Measurements from ENCODE around the gene TDRD10. TPM values are rescaled to one million over a fixed set of nuclear protein-coding genes. Genes with fewer than 3 reads are reported as not detected.

Gene TDRD10
- total and polyA plus RNA-seq, 2 of the 8 experiments (the other 6 are each of a cell fraction or from before 2014, with no cell fraction given): 0.15 to 0.27 TPM

DNA sequence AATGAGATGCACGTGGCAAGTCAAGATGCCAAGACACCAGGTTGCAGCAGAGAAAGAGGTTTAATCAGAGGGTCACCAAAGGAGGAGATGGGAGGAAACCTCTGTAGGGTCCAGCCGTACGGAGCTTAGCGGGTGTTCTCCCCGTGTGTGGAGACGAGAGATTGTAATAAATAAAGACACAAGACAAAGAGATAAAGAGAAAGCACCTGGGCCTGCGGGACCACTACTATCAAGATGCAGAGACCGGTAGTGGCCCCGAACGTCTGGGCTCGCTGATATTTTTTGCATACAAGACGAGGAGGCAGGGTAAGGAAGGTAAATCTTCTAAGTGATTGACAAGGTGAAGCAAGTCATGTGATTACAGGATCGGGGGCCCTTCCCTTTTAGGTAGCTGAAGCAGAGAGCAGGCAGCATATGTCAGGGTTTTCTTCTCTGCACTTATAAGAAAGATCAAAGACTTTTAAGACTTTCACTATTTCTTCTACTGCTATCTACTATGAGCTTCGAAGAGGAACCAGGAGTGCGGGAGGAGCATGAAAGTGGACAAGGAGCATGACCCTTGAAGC is 41.2 kb upstream of the TDRD10 start:
- Histone ChIP-seq H4K8ac (ENCODE audit: extremely low read depth, insufficient read depth, low read length) (no peak overlapping the region), H2BK5ac (ENCODE audit: low read depth, low read length) (no peak overlapping the region), H4K5ac (ENCODE audit: insufficient read length, low read depth, low read length) (no peak overlapping the region), H3K79me2 (ENCODE audit: control insufficient read depth in 1 of 2, insufficient read depth in 2 of 2, low read length in 2 of 2) (no peaks in the 10 kb centered on the region), H3K18ac (ENCODE audit: extremely low read depth, low read length) (no peak overlapping the region), H3K4me2 (ENCODE audit: insufficient read depth in 1 of 2, low read depth in 2 of 2, low read length in 2 of 2) (no peak overlapping the region), H2BK120ac (replicated peaks; ENCODE audit: low read depth, low read length) (no peak overlapping the region), H3K9ac (replicated peaks in 1 of 4; ENCODE audit: extremely low read depth in 1 of 4, low read depth in 3 of 4, low read length in 3 of 4) (no peak overlapping the region), H3K36me3 (ENCODE audit: control insufficient read depth in 2 of 4, insufficient read depth in 4 of 4, low read length in 3 of 4) (no peaks in the 10 kb centered on the region), H3K14ac (ENCODE audit: insufficient read length) (no peak overlapping the region), H2BK15ac (ENCODE audit: low read length) (no peak overlapping the region), H4K20me1 (replicated peaks in 1 of 2; ENCODE audit: control insufficient read depth in 1 of 2, insufficient read depth in 2 of 2, low read length in 2 of 2) (no peaks in the 10 kb centered on the region), H3K27ac (ENCODE audit: low read depth, low read length) (no peak overlapping the region), H3K4me1 (replicated peaks in 1 of 4; ENCODE audit: control insufficient read depth in 3 of 4, insufficient read depth in 4 of 4, low read length in 3 of 4) (peaks cover 0 to 1% (median 0%) of the 10 kb centered on the region in 4 experiments; a peak in 2 of 7 replicates), H3K4me3 (ENCODE audit: extremely low read depth in 1 of 4, insufficient read depth in 2 of 4, low read depth in 3 of 4, low read length in 4 of 4) (no peak overlapping the region), H3K27me3 (replicated peaks in 1 of 4; ENCODE audit: control insufficient read depth in 3 of 4, extremely low read depth in 1 of 4, insufficient read depth in 3 of 4, low read length in 3 of 4) (no peaks in the 10 kb centered on the region), H3K79me1 (ENCODE audit: low read depth, low read length) (no peaks in the 10 kb centered on the region), H2BK20ac (ENCODE audit: low read length) (no peak overlapping the region), H2BK12ac (ENCODE audit: low read depth, low read length) (no peak overlapping the region), H3K23me2 (ENCODE audit: low read depth, low read length) (no peaks in the 10 kb centered on the region), H4K91ac (replicated peaks; ENCODE audit: insufficient read length, low read length) (no peak overlapping the region), H2AK5ac (ENCODE audit: low read depth, low read length) (no peak overlapping the region), H3K4ac (replicated peaks; ENCODE audit: insufficient read length, low read depth, low read length) (no peak overlapping the region), H3K9me3 (ENCODE audit: insufficient read depth in 2 of 2, low read depth in 1 of 2, low read length in 1 of 2) (no peaks in the 10 kb centered on the region), H3K56ac (replicated peaks; ENCODE audit: insufficient read length, low read depth, low read length) (no peak overlapping the region), H2AFZ (ENCODE audit: low read length) (no peak overlapping the region), H3K23ac (ENCODE audit: insufficient read length) (no peak overlapping the region)
- WGBS, 2 experiments (ENCODE audit: extremely low coverage in 1 of 2, insufficient coverage in 1 of 2, insufficient read length in 1 of 2, insufficient replicate concordance in 2 of 2, low coverage in 1 of 2, low lambda C conversion rate in 2 of 2, missing lambda C conversion rate in 1 of 2): 81% methylated on average over 15 of the region's 15 CpGs; no CpG with 5 or more reads in 1 of the 2 experiments
- FAIRE-seq (no peak), DNase-seq (ENCODE audit: low read depth in 1 of 2, low spot score in 2 of 2) (no peak)
- CTCF ChIA-PET (ENCODE audit: partially characterized antibody): interaction anchor here (0.6 to 1.4 kb wide), 2 partner anchors 10 to 66 kb away, joined by 4 read pairs; no protein-coding TSS in a partner anchor
- POLR2A ChIA-PET (ENCODE audit: partially characterized antibody): no interaction called here
- TF ChIP-seq HDAC2 (IDR thresholded peaks at IDR 0.05; ENCODE audit: borderline replicate concordance in 1 of 2, low read depth in 2 of 2, low read length in 2 of 2) (no peak), CHD2 (IDR thresholded peaks at IDR 0.05; ENCODE audit: low read length) (no peak), TEAD4 (IDR thresholded peaks at IDR 0.05; ENCODE audit: low read depth, low read length) (no peak), BACH1 (IDR thresholded peaks at IDR 0.05; ENCODE audit: low read length) (no peak), SIN3A (conservative IDR thresholded peaks at IDR 0.05 in 1 of 2, IDR thresholded peaks at IDR 0.05 in 1 of 2; ENCODE audit: low read depth in 1 of 2, low read length in 2 of 2) (no peak), CTCF (IDR thresholded peaks at IDR 0.05; ENCODE audit: control extremely low read depth in 1 of 3, insufficient read depth in 1 of 3, low read depth in 1 of 3, low read length in 3 of 3) (no peak), NRF1 (IDR thresholded peaks at IDR 0.05; ENCODE audit: low read depth, low read length) (no peak), SUZ12 (IDR thresholded peaks at IDR 0.05; ENCODE audit: low read length) (no peak), POLR2A (IDR thresholded peaks at IDR 0.05; ENCODE audit: control extremely low read depth in 1 of 2, low read depth in 2 of 2, low read length in 2 of 2) (no peak), KDM4A (IDR thresholded peaks at IDR 0.05; ENCODE audit: low read depth, low read length, severe bottlenecking) (no peak), BCL11A (IDR thresholded peaks at IDR 0.05; ENCODE audit: low read depth in 2 of 2, low read length in 2 of 2) (no peak)

Measured in H1 (cell line).